ENCODE measurements around the gene AKT2. TPM values are rescaled to one million over a fixed set of nuclear protein-coding genes. Genes with fewer than 3 reads are reported as not detected.

Gene AKT2
- total and polyA plus RNA-seq, 2 of the 8 experiments (the other 6 are each of a cell fraction or from before 2014, with no cell fraction given) = 151 to 183 TPM

- Histone ChIP-seq H3K4ac (replicated peaks; ENCODE audit: insufficient read length, low read depth, low read length) (peak overlapping the region; percentile 19), H3K18ac (ENCODE audit: extremely low read depth, low read length) (peak overlapping the region; percentile 32; the same call in 1 of the 2 replicates), H2BK5ac (ENCODE audit: low read depth, low read length) (no peak overlapping the region; the same call in 1 of the 2 replicates), H2BK120ac (replicated peaks; ENCODE audit: low read depth, low read length) (no peak overlapping the region), H3K9me3 (ENCODE audit: insufficient read depth in 2 of 2, low read depth in 1 of 2, low read length in 1 of 2) (no peaks in the 10 kb centered on the region), H4K5ac (ENCODE audit: insufficient read length, low read depth, low read length) (no peak overlapping the region), H3K9ac (replicated peaks in 1 of 4; ENCODE audit: extremely low read depth in 1 of 4, low read depth in 3 of 4, low read length in 3 of 4) (no peak overlapping the region), H3K4me1 (replicated peaks in 1 of 4; ENCODE audit: control insufficient read depth in 3 of 4, insufficient read depth in 4 of 4, low read length in 3 of 4) (peaks cover 0 to 12% (median 9%) of the 10 kb centered on the region in 4 experiments; a peak in 6 of 7 replicates), H2BK15ac (ENCODE audit: low read length) (peak overlapping the region; percentile 66), H3K14ac (ENCODE audit: insufficient read length) (no peak overlapping the region), H3K36me3 (ENCODE audit: control insufficient read depth in 2 of 4, insufficient read depth in 4 of 4, low read length in 3 of 4) (peaks cover 0 to 3% (median 0%) of the 10 kb centered on the region in 4 experiments; a peak in 1 of 8 replicates), H2AFZ (ENCODE audit: low read length) (peak overlapping the region; percentile 38; the same call in 1 of the 2 replicates), H3K27ac (ENCODE audit: low read depth, low read length) (no peak overlapping the region), H4K8ac (ENCODE audit: extremely low read depth, insufficient read depth, low read length) (no peak overlapping the region), H2BK20ac (ENCODE audit: low read length) (no peak overlapping the region), H4K91ac (replicated peaks; ENCODE audit: insufficient read length, low read length) (no peak overlapping the region), H3K4me2 (ENCODE audit: insufficient read depth in 1 of 2, low read depth in 2 of 2, low read length in 2 of 2) (peak overlapping the region in 1 of 2 experiments; percentile 90; a peak in 2 of 4 replicates), H4K20me1 (replicated peaks in 1 of 2; ENCODE audit: control insufficient read depth in 1 of 2, insufficient read depth in 2 of 2, low read length in 2 of 2) (peaks cover 0 to 1% of the 10 kb centered on the region in 2 experiments), H3K23ac (ENCODE audit: insufficient read length) (no peak overlapping the region), H3K23me2 (ENCODE audit: low read depth, low read length) (peaks cover 9% of the 10 kb centered on the region), H3K4me3 (ENCODE audit: extremely low read depth in 1 of 4, insufficient read depth in 2 of 4, low read depth in 3 of 4, low read length in 4 of 4) (peak overlapping the region in 1 of 4 experiments; percentile 95; a peak in 2 of 8 replicates), H2BK12ac (ENCODE audit: low read depth, low read length) (0 out of 2 replicates have a peak overlapping the region, but pooled peaks have one; percentile 60), H3K56ac (replicated peaks; ENCODE audit: insufficient read length, low read depth, low read length) (no peak overlapping the region), H3K79me1 (ENCODE audit: low read depth, low read length) (peaks cover 14% of the 10 kb centered on the region), H3K27me3 (replicated peaks in 1 of 4; ENCODE audit: control insufficient read depth in 3 of 4, extremely low read depth in 1 of 4, insufficient read depth in 3 of 4, low read length in 3 of 4) (no peaks in the 10 kb centered on the region), H3K79me2 (ENCODE audit: control insufficient read depth in 1 of 2, insufficient read depth in 2 of 2, low read length in 2 of 2) (peaks cover 9 to 32% of the 10 kb centered on the region in 2 experiments; a peak in 3 of 4 replicates), H2AK5ac (ENCODE audit: low read depth, low read length) (no peak overlapping the region)
- whole genome bisulfite sequencing, 2 experiments (ENCODE audit: extremely low coverage in 1 of 2, insufficient coverage in 1 of 2, insufficient read length in 1 of 2, insufficient replicate concordance in 2 of 2, low coverage in 1 of 2, low lambda C conversion rate in 2 of 2, missing lambda C conversion rate in 1 of 2) = 96% methylated on average over 13 of the region's 16 CpGs; no CpG with 5 or more reads in 1 of the 2 experiments
- ChIA-PET CTCF (ENCODE audit: partially characterized antibody) (interaction anchor here (0.9 kb wide), 1 partner anchor 19 kb away, joined by 3 read pairs; no protein-coding TSS in a partner anchor), POLR2A (ENCODE audit: partially characterized antibody) (interaction anchor here (0.8 to 1.5 kb wide), 2 partner anchors 9 to 63 kb away, joined by 3 read pairs; no protein-coding TSS in a partner anchor)
- DNase-seq (ENCODE audit: low read depth in 1 of 2, low spot score in 2 of 2) (no peak), FAIRE-seq (no peak)
- TF ChIP-seq RAD21 (IDR thresholded peaks at IDR 0.05 in 1 of 2, conservative IDR thresholded peaks at IDR 0.05 in 1 of 2; ENCODE audit: low read depth in 2 of 2, low read length in 2 of 2) (no peak), PHF8 (conservative IDR thresholded peaks at IDR 0.05; ENCODE audit: low read depth, low read length) (no peak), GTF2F1 (IDR thresholded peaks at IDR 0.05; ENCODE audit: borderline replicate concordance, low read depth, low read length) (no peak), EP300 (IDR thresholded peaks at IDR 0.05; ENCODE audit: borderline replicate concordance in 1 of 2, low read depth in 2 of 2, low read length in 2 of 2) (no peak), FOSL1 (IDR thresholded peaks at IDR 0.05; ENCODE audit: insufficient read depth, low read depth, low read length) (no peak), SUZ12 (IDR thresholded peaks at IDR 0.05; ENCODE audit: low read length) (no peak), SP4 (IDR thresholded peaks at IDR 0.05; ENCODE audit: low read length) (no peak), SP2 (IDR thresholded peaks at IDR 0.05; ENCODE audit: low read length) (no peak)
These were observed 1.3 kb upstream of the AKT2 start for GRCh38 chr19:40286235-40286970.

Data from H1 (cell line).